DOHH2 (cell line): ENCODE measurements around the gene KLRF1.

ENCODE experiments used
- EZH2phosphoT487 ChIP-seq: fragments of 200-600 bp; sonication (generic); IDR thresholded peaks from 2 replicates; pipeline ENCODE4 v1.6.1; 2017; ENCODE audit warnings: borderline replicate concordance, mild to moderate bottlenecking, antibody characterized with exemption, low read length, moderate library complexity, mixed read lengths
- TF ChIP-seq, protein P1 (sequence below): fragments of 200-600 bp; sonication (generic); IDR thresholded peaks from one replicate; pipeline ENCODE4 v1.5.1; 2014; ENCODE audit warnings: antibody characterized with exemption, mild to moderate bottlenecking, low read depth, low read length; ENCODE audit not compliant: poor library complexity, severe bottlenecking

DNA sequence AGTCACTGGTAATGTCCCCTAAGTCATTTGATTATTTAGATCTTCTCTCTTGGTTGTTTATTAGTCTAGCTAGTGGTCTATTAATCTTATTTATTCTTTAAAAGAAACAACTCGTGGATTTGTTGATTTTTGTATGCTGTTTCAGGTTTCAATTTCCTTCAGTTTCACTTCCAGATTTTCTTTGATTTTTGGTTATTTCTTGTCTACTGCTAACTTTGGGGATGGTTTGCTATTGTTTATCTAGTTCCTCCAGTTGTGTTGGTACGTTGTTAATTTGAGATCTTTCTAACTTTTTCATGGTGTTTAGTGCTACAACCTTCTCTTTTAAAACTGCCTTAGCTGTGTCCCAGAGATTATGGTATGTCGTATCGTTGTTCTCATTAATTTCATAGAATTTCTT, 48.1 kb upstream of the KLRF1 start:
- TF ChIP-seq, protein P1, sequence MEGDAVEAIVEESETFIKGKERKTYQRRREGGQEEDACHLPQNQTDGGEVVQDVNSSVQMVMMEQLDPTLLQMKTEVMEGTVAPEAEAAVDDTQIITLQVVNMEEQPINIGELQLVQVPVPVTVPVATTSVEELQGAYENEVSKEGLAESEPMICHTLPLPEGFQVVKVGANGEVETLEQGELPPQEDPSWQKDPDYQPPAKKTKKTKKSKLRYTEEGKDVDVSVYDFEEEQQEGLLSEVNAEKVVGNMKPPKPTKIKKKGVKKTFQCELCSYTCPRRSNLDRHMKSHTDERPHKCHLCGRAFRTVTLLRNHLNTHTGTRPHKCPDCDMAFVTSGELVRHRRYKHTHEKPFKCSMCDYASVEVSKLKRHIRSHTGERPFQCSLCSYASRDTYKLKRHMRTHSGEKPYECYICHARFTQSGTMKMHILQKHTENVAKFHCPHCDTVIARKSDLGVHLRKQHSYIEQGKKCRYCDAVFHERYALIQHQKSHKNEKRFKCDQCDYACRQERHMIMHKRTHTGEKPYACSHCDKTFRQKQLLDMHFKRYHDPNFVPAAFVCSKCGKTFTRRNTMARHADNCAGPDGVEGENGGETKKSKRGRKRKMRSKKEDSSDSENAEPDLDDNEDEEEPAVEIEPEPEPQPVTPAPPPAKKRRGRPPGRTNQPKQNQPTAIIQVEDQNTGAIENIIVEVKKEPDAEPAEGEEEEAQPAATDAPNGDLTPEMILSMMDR, result no peak
- no peak for TF ChIP-seq EZH2phosphoT487
